Coronary artery (tissue), 2 donors: Measurements from ENCODE around the gene C1QB.

Source experiments
- DNase-seq: peaks from one replicate; pipeline ENCODE4 v3.0.0-alpha.2; 2017; ENCODE audit warnings: low spot score
- H3K27ac ChIP-seq, 2 donors: fragments of 200-600 bp; sonication (generic); one replicate each; pipeline ENCODE4 v1.5.1; 2016 to 2019
- H3K4me3 ChIP-seq: fragments of 200-600 bp; sonication (generic); 2 replicates; pipeline ENCODE4 v1.5.1; 2016; ENCODE audit warnings: mild to moderate bottlenecking, moderate library complexity
- CTCF ChIP-seq: fragments of 200-600 bp; sonication (generic); IDR thresholded peaks from one replicate; pipeline ENCODE4 v1.5.1; 2019; ENCODE audit warnings: antibody characterized with exemption

C1QB gene

GRCh38 chr1:22633697-22634463 lies 19.2 kb upstream of the C1QB start:
- H3K4me3 ChIP-seq, result no peak overlapping the region
- DNase-seq, result no peak
- TF ChIP-seq CTCF, result no peak

GRCh38 chr1:22635436-22635835 lies 17.6 kb upstream of the C1QB start:
- no peak for DNase-seq
- no peak overlapping the region for H3K4me3 ChIP-seq
- H3K27ac ChIP-seq, result no peak overlapping the region
- TF ChIP-seq CTCF, result no peak

More at GRCh38 chr1:22633697-22634463, 19.2 kb upstream of the C1QB start:
- H3K27ac ChIP-seq, result no peak overlapping the region

- DNase-seq, result no peak
- TF ChIP-seq CTCF, result no peak
- peak within 1 kb of the TSS in 1 of 2 donors; percentile 73 for H3K27ac ChIP-seq
- peak within 1 kb of the TSS; percentile 60 for H3K4me3 ChIP-seq
Measured at GRCh38 chr1:22636353-22636752, 16.7 kb upstream of the C1QB start, which contains the start of gene C1QA. Gene C1QA (plus strand): TSS chr1:22636628. CDS start chr1:22637617, 989 bp downstream.

- peak overlapping the region in 1 of 2 donors; percentile 73 for H3K27ac ChIP-seq
- H3K4me3 ChIP-seq, result peak overlapping the region; percentile 60
- no peak for TF ChIP-seq CTCF
- DNase-seq, result no peak
Measured at GRCh38 chr1:22636927-22637326, 16.1 kb upstream of the C1QB start.

GRCh38 chr1:22637907-22638445 lies 15.1 kb upstream of the C1QB start:
- peak overlapping the region in 1 of 2 donors; percentile 73 for H3K27ac ChIP-seq

GRCh38 chr1:22638476-22639234 lies 14.4 kb upstream of the C1QB start:
- no peak for DNase-seq
- no peak for TF ChIP-seq CTCF
- Histone ChIP-seq H3K27ac (peak overlapping the region in 1 of 2 donors; percentile 73), H3K4me3 (peak overlapping the region; percentile 60)

More at GRCh38 chr1:22637907-22638445, 15.1 kb upstream of the C1QB start:
- DNase-seq, result no peak
- no peak for TF ChIP-seq CTCF
- H3K4me3 ChIP-seq, result peak overlapping the region; percentile 60
